NCI-H1417 treated with DMSO at 0.1 percent for 48 hours (cell line): ENCODE measurements around the gene ABCA1.

Experiments
- DNase-seq: peaks from one replicate; lab custom pipeline; 2025; lab: John Stamatoyannopoulos, UW

Gene ABCA1

GRCh38 chr9:104843644-104844240 lies 84.2 kb downstream of the ABCA1 start:
- DNase-seq: no peak

DNA sequence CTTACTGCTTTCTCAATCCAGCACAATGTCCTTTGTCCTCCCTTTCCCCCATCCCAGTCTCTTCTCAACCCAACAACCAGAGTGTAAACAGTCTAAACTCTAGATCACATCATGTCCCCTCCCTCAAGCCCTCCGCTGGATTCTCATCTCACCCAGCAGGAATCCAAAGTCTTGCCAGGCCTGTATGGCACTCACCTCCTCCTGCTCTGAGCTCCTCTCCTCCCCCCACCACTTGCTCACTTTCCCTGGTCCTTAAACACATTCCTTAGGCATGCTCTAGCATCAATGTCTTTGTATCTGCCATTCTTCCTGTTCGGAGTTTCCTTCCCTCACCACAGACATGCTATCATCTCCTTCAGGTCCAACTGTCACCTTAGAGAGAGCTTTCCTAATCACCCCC lies 85.3 kb downstream of the ABCA1 start:
- no peak for DNase-seq

GRCh38 chr9:104841601-104842141 lies 86.3 kb downstream of the ABCA1 start:
- DNase-seq: no peak

DNA sequence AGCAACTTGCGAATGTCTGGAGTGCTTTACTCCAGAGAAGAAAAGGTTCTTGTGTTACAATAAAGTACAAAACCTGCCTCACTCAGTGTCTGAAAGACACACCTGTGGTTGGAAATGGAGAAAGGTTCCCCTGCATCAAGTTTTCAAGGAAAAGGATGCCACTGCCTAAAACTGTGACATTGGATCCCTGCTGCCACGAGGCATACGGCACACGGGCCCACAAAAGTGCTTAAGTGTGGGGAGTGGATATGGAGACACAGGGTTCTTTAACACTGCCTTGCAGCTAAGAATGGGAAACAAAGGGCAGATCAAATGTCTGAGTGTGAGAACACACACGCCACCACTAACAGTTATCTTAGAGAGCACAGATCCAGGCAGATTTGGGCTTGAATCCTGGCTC lies 89.0 kb downstream of the ABCA1 start:
- no peak for DNase-seq

DNA sequence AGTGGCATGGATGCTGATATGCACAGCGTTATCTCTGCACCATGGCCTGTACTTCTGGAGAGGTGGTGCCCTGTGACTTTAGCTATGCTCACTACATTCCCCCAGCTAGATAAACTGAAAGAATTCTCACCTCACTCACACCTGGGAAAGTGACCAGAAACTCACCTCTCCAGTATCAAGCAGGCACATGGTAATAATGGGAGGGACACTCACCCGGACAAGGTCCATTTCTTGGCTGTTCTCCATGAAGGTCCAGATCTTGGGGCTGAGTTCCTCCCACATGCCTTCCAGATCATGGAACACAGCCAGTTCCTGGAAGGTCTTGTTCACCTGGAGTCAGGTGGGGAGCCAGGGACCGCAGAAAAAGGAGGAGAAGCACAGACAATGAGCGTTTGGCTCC lies 91.2 kb downstream of the ABCA1 start:
- no peak for DNase-seq

GRCh38 chr9:104836235-104836634 lies 91.7 kb downstream of the ABCA1 start:
- peak; percentile 68 for DNase-seq

DNA sequence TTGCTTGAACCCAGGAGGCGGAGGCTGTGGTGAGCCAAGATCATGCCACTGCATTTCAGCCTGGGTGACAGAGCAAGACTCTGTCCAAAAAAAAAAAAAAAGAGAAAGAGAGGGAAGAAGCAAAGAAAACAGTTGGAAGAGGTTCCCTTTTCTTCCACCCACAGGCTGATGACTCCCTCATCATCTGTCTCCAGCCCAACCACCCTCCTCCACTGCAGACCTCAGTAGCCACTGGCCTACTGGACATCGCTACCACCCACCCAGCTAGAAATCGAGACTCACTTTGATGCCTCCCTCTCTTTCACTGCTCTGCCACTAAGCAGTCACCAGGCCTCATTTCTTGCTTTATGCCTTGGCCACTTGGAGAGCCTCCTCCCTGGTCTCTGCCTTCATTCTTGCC lies 92.8 kb downstream of the ABCA1 start:
- no peak for DNase-seq

GRCh38 chr9:104833696-104834095 lies 94.3 kb downstream of the ABCA1 start:
- no peak for DNase-seq

GRCh38 chr9:104831681-104832080 lies 96.3 kb downstream of the ABCA1 start:
- DNase-seq: no peak

DNA sequence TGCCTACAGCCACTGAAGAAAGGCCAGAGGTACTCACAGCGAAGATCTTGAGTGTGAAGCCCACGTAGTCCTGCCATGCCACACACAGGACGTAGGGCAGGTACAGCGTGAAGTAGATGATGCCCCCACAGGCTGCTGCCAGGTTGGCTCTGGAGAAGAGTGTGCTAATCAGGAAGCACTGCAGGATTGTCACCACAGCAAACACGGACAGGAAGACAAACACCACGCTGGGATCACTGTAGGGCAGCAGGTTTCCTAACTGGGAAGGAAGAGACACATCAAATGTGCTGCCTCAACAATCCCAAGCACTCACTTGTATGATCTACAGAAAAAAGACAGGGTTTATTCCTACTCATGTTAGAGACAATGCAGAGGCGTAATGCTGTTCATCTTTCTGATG lies 101.0 kb downstream of the ABCA1 start:
- no peak for DNase-seq

GRCh38 chr9:104826079-104826775 lies 101.7 kb downstream of the ABCA1 start:
- no peak for DNase-seq

- no peak for DNase-seq
These were observed 107.6 kb downstream of the ABCA1 start for GRCh38 chr9:104820336-104820735.

DNA sequence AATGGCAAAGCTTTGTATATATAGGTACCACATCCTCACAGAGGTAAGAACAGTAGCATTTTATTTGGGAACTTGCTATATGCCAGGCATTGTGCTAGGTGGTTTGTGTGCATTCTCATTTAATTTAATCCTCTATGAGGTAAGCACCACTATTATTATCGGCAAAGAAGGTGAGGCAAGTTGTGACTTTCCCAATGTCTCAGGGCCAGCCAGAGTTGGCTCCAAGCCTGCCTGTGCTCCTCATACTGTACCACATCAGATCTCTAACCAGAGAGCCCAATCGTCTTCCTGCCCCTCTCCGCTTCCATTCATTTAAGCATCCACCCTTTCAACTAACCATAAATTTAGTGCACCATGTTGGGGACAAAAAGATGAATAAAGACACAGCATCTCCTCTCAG lies 108.9 kb downstream of the ABCA1 start:
- no peak for DNase-seq

DNA sequence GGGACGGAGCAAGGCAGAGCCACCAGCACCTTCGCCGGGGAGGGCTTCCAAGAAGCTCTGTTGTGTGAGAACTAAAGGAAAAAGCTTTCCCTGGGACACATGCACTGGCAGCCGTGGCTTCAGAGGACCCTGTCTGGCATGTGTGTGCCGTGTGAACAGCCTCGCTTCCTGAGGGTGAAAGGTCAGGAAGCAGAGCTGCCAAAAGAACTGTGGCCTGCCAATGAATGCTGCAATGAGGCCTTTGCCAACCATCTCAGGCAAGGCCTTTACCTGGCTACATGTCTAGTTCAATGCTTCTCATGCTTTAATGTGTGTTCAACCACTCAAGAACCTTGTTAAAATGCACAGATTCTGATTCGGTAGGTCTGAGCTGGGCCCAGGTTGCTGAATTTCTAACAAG lies 110.5 kb downstream of the ABCA1 start:
- no peak for DNase-seq

GRCh38 chr9:104815851-104816565 lies 111.9 kb downstream of the ABCA1 start:
- DNase-seq: no peak

GRCh38 chr9:104810421-104811339 lies 117.3 kb downstream of the ABCA1 start:
- DNase-seq: no peak

DNA sequence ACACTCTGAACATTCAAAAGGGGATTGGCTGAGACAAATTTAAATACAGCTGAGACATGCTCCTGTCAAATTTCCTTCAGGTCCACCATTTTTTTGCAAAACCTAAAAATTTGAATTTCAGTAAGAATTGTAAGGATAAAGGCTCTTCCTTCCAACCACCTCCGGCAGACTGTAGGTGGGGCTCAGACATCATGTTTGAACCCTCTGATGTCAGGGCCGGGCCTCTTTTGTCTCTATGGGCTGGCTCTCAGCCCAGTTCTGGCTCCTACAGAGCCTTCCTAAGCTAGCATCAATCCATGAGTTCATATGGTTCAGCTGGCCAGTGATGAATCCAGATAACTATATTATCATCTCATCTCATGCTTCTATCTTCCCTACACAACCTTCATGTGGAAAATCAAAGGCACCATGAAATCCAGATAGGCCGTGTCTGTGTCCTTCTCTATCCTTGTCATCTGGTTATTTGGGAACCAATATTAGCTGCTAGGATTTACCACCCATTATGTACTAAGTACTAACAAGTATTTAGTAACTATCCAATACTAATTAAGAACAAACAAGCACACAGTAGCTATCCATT lies 119.8 kb downstream of the ABCA1 start:
- no peak for DNase-seq

DNA sequence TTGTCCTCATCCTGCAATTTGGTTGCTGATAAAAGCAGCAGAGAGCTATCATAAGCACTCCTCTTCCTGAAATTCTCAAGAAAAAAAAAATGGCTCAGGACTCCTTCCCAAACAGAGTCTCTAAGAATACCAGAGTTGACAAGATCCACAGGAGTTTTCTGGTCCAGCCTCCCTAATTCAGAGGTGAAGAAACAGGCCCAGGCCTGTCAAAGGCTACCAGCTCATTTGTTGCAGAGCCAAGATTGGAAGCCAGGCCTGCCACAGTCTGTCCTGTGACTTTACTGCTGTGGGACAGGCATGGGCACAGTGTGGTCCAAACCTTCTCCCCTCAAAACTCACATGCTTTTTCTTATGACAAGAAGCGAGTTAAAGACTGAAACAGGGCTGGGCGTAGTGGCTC lies 122.5 kb downstream of the ABCA1 start:
- no peak for DNase-seq

GRCh38 chr9:104802906-104803305 lies 125.0 kb downstream of the ABCA1 start:
- no peak for DNase-seq

DNA sequence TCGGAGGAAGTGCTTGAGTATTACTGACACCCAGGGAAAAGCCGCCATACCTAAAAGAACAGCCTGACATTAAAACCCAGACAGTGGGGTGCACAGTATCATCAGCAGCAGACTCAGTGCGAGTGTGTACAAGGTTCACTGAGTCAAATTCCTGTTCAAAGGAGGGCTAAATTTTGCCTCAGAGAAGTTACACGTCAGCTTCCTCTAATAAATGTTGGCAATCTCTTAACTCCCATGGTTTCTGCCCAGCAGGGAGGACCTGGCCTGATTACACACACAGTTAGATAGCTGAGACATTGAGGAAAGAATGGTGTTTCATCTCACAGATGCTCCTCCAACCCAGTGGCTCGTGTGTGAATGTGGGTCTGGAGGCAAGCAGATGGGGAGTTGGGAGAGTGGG lies 125.8 kb downstream of the ABCA1 start:
- DNase-seq: no peak

- no peak for DNase-seq
These were observed 127.7 kb downstream of the ABCA1 start for GRCh38 chr9:104800068-104800785.
